Lower leg skin (tissue), 3 donors: ENCODE results near the gene CHMP3.

Source experiments
- POLR2A ChIP-seq, 2 donors: fragments of 450-650 bp; IDR thresholded peaks; one replicate each; pipeline ENCODE4 v1.6.1; 2016 to 2017; ENCODE audit warnings: antibody characterized with exemption in 2 of 2, mild to moderate bottlenecking in 1 of 2, moderate library complexity in 1 of 2
- TF ChIP-seq, protein P1 (sequence below), 3 donors: fragments of 450-650 bp; IDR thresholded peaks; one replicate each; pipeline ENCODE4 v1.5.1; 2016; ENCODE audit warnings: antibody characterized with exemption in 3 of 3, mild to moderate bottlenecking in 3 of 3, moderate library complexity in 2 of 3

GRCh38 chr2:86556508-86556907 is 6.7 kb downstream of the CHMP3 start:
- TF ChIP-seq POLR2A (IDR thresholded peaks at IDR 0.05) = no peak
- TF ChIP-seq, protein P1, sequence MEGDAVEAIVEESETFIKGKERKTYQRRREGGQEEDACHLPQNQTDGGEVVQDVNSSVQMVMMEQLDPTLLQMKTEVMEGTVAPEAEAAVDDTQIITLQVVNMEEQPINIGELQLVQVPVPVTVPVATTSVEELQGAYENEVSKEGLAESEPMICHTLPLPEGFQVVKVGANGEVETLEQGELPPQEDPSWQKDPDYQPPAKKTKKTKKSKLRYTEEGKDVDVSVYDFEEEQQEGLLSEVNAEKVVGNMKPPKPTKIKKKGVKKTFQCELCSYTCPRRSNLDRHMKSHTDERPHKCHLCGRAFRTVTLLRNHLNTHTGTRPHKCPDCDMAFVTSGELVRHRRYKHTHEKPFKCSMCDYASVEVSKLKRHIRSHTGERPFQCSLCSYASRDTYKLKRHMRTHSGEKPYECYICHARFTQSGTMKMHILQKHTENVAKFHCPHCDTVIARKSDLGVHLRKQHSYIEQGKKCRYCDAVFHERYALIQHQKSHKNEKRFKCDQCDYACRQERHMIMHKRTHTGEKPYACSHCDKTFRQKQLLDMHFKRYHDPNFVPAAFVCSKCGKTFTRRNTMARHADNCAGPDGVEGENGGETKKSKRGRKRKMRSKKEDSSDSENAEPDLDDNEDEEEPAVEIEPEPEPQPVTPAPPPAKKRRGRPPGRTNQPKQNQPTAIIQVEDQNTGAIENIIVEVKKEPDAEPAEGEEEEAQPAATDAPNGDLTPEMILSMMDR (IDR thresholded peaks at IDR 0.05) = no peak
